Measurements from ENCODE around the gene PKD1L1. TPM values are rescaled to one million over a fixed set of nuclear protein-coding genes. Genes with fewer than 3 reads are reported as not detected.
"Not testable (repeated sequence)": the region's sequence is repeated elsewhere in the genome, so short reads cannot be mapped to it uniquely, and the experiment has no call there.

PKD1L1 gene
- total RNA-seq, 1 donor from 2014 or later: 0.89 TPM

DNA sequence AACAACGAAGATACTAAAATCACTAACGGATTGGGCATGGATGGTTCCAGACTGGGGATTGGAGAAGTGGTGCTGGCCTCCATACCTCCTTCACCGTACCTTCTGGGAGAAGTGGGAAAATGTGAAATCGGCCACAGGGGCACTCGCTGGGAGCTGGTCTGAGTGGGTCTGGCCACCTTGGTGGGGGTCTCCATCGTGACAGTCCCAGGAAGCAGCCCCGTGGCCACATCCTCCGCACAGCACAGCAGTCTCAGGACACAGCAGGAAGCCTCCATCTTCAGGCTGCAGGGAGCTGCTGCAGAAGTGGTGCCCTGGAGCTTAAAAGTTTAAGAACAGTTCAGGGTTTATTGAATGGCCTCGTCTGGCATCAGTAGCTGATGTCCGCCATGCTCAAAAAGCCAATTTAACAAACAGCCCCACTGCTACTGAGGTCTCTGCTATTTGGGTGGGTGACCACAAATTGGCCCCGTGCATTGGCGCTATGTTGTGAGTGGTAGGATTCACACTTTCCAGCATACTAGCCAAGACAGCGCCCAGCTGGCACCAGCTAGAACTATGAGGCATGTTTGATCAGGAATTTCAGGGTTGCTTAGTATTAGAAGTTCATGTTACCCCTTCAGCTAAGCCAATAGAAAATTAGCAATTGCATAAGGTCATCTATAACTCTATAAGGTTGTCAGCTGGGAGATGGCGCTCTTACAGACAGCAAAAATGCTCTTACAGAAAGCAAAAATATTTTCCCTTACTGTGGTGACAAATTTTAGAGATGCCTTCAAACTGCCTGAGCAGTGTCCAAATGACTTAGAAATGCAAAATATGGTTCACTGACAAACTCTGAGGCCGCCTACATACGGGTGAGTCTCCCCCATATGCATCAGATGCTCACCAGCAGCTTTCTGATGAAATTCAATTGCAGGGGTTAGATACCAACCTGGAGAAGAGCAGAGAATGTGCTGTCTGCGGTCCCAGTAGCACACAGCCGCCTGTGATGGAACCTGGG lies 17.0 kb downstream of the PKD1L1 start:
- Mint-ChIP-seq H3K4me1 (ENCODE audit: low read depth) (peaks cover 19% of the 10 kb centered on the region), H3K4me3 (ENCODE audit: low read depth) (no peak overlapping the region), H3K27ac (no peak overlapping the region), H3K9me3 (ENCODE audit: low read depth) (no peaks in the 10 kb centered on the region), H3K36me3 (ENCODE audit: insufficient read depth) (no peaks in the 10 kb centered on the region), H3K27me3 (no peaks in the 10 kb centered on the region)
- DNase-seq (ENCODE audit: low spot score, unreplicated experiment): no peak
- TF ChIP-seq, protein P1, sequence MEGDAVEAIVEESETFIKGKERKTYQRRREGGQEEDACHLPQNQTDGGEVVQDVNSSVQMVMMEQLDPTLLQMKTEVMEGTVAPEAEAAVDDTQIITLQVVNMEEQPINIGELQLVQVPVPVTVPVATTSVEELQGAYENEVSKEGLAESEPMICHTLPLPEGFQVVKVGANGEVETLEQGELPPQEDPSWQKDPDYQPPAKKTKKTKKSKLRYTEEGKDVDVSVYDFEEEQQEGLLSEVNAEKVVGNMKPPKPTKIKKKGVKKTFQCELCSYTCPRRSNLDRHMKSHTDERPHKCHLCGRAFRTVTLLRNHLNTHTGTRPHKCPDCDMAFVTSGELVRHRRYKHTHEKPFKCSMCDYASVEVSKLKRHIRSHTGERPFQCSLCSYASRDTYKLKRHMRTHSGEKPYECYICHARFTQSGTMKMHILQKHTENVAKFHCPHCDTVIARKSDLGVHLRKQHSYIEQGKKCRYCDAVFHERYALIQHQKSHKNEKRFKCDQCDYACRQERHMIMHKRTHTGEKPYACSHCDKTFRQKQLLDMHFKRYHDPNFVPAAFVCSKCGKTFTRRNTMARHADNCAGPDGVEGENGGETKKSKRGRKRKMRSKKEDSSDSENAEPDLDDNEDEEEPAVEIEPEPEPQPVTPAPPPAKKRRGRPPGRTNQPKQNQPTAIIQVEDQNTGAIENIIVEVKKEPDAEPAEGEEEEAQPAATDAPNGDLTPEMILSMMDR (IDR thresholded peaks at IDR 0.05; ENCODE audit: unreplicated experiment): no peak

DNA sequence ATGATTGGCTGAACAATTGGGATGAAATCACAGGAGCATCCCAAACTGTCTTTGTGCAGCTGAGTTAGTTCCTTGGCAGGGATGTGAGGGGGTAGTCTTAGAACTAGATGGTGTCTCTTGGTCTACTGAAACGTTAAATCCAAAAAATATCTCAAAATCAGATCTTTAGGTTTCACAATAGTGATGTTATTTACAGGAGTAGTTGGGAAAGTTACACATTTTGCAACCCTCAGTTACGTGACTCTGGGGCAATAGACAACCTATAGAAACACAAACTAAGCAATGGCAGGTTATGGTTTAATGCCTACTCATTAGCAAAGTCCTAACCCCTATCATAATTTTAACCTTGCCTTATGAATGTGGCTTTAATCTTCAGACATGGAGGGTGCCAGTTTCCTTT lies 24.0 kb downstream of the PKD1L1 start:
- Mint-ChIP-seq H3K27ac (no peak overlapping the region), H3K36me3 (ENCODE audit: insufficient read depth) (peaks cover 6% of the 10 kb centered on the region), H3K27me3 (no peaks in the 10 kb centered on the region), H3K9me3 (ENCODE audit: low read depth) (peaks cover 20% of the 10 kb centered on the region), H3K4me1 (ENCODE audit: low read depth) (peaks cover 14% of the 10 kb centered on the region), H3K4me3 (ENCODE audit: low read depth) (no peak overlapping the region)
- TF ChIP-seq, protein P1 (IDR thresholded peaks at IDR 0.05; ENCODE audit: unreplicated experiment): no peak
- no peak for DNase-seq (ENCODE audit: low spot score, unreplicated experiment)

DNA sequence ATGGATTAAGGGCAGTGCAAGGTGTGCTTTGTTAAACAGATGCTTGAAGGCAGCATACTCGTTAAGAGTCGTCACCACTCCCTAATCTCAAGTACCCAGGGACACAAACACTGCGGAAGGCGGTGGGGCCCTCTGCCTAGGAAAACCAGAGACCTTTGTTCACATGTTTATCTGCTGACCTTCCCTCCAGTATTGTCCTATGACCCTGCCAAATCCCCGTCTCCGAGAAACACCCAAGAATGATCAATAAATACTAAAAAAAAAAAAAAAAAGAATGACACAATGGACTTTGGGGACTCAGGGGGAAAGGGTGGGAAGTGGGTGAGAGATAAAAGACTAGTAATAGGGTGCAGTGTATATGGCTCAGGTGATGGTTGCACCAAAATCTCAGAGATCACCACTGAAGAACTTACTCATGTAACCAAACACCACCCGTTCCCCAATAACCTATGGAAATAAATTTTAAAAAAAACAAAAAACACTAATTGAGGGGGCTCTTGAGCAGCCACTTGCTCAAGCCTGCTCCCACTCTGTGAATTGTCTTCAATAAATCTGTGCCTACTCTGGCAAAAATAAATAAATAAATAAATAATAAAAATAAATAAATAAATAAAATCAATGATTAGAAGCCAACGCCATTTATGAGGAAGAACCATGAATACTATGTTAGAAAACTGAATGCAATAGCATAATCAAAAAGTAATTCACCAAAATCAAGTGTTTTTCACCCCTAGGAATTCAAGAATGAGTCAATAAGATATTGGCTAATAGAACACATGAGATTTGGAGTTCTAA lies 25.0 kb downstream of the PKD1L1 start:
- Mint-ChIP-seq H3K36me3 (ENCODE audit: insufficient read depth) (peaks cover 11% of the 10 kb centered on the region), H3K9me3 (ENCODE audit: low read depth) (peaks cover 28% of the 10 kb centered on the region), H3K4me1 (ENCODE audit: low read depth) (peaks cover 14% of the 10 kb centered on the region), H3K27ac (peak overlapping the region; percentile 88)
- not testable (repeated sequence) for H3K4me3 Mint-ChIP-seq (ENCODE audit: low read depth); H3K27me3 Mint-ChIP-seq; DNase-seq (ENCODE audit: low spot score, unreplicated experiment)

DNA sequence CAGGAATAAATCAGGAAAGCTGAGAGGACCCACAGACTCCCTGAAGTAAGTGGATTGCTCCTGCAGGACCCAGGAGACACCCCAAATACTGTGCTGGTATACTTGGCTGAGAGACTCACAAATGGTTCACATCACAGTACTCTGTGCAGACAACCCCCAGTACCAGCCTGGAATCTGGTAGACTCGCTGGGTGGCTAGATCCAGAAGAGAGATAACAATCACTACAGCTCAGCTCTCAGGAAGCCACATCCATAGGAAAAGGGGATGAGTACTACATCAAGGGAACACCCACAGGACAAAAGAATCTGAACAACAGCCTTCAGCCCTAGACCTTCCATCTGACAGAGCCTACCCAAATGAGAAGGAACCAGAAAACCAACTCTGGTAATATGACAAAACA lies 31.8 kb downstream of the PKD1L1 start:
- Mint-ChIP-seq H3K9me3 (ENCODE audit: low read depth) (peaks cover 39% of the 10 kb centered on the region), H3K4me1 (ENCODE audit: low read depth) (peaks cover 13% of the 10 kb centered on the region), H3K36me3 (ENCODE audit: insufficient read depth) (peaks cover 18% of the 10 kb centered on the region)
- not testable (repeated sequence) for H3K4me3 Mint-ChIP-seq (ENCODE audit: low read depth); H3K27ac Mint-ChIP-seq; H3K27me3 Mint-ChIP-seq; DNase-seq (ENCODE audit: low spot score, unreplicated experiment)

DNA sequence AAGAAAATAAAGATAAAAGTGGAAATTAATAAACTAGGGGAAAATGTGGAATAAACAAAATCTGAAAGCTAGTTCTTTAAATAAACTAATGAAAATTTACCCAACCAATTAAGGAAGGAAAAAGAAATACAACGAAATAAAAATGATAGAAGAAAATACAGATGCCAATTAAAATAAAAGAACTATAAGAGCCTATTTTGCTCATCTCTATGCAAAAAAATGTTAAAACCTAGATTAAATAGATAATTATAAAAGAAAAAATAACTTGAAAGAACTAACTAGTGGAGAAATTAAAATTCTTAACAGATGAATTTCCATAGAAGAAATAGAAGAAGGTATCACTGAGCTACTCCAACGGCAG lies 32.7 kb downstream of the PKD1L1 start:
- no peak overlapping the region for H3K4me3 Mint-ChIP-seq (ENCODE audit: low read depth)
- no peak for DNase-seq (ENCODE audit: low spot score, unreplicated experiment)
- no peaks in the 10 kb centered on the region for H3K27me3 Mint-ChIP-seq
- peaks cover 14% of the 10 kb centered on the region for H3K36me3 Mint-ChIP-seq (ENCODE audit: insufficient read depth)
- H3K4me1 Mint-ChIP-seq (ENCODE audit: low read depth): peaks cover 13% of the 10 kb centered on the region
- H3K27ac Mint-ChIP-seq: no peak overlapping the region
- H3K9me3 Mint-ChIP-seq (ENCODE audit: low read depth): peaks cover 30% of the 10 kb centered on the region
- TF ChIP-seq, protein P1 (IDR thresholded peaks at IDR 0.05; ENCODE audit: unreplicated experiment): no peak

Measured in progenitor cell of endocrine pancreas (in vitro differentiated cells).